ENCODE results near the gene ACTC1. TPM values are rescaled to one million over a fixed set of nuclear protein-coding genes. Genes with fewer than 3 reads are reported as not detected.

The ACTC1 gene
- 1.4 and 2.6 TPM in 2 replicates for polyA plus RNA-seq

GRCh38 chr15:34795267-34796081 lies at the start of gene ACTC1:
ACTC1 (minus strand) TSS chr15:34795549; CDS start chr15:34794808, 741 bp downstream.

GRCh38 chr15:34754674-34755418 lies 40.5 kb downstream of the ACTC1 start, which contains the start of gene GJD2:
GJD2 (minus strand) TSS chr15:34754998; CDS start chr15:34754488, 510 bp downstream.

Other genes starting within 250 kb of the ACTC1 start
- gene GOLGA8B, start 211.9 kb downstream of the ACTC1 start, polyA plus RNA-seq = 27.0 and 28.1 TPM in 2 replicates
- 6.8 and 17.8 TPM in 2 replicates for gene GJD2, start 40.6 kb downstream of the ACTC1 start, polyA plus RNA-seq
- gene AQR, start 174.2 kb upstream of the ACTC1 start, polyA plus RNA-seq = 19.9 and 27.5 TPM in 2 replicates
- 47.1 and 83.9 TPM in 2 replicates for gene ZNF770, start 192.7 kb upstream of the ACTC1 start, polyA plus RNA-seq

Data from Purkinje cell (primary cell).